ENCODE data around the gene C1QB. TPM values are rescaled to one million over a fixed set of nuclear protein-coding genes. Genes with fewer than 3 reads are reported as not detected.

Gene C1QB
- total RNA-seq, 1 donor from 2014 or later, result 96.2 TPM

- DNase-seq, result no peak
- no peaks in the 10 kb centered on the region for H3K36me3 ChIP-seq
- peaks cover 100% of the 10 kb centered on the region for H3K27me3 ChIP-seq (ENCODE audit: low read depth)
- H3K4me3 ChIP-seq, result no peak overlapping the region
- no peaks in the 10 kb centered on the region for H3K4me1 ChIP-seq
- no peak overlapping the region for H3K27ac ChIP-seq (replicated peaks)
- intact Hi-C loops (cut with micrococcal nuclease), result no loop called here
- H3K9me3 ChIP-seq (replicated peaks), result no peaks in the 10 kb centered on the region
- no peak for TF ChIP-seq CTCF (IDR thresholded peaks at IDR 0.05; ENCODE audit: borderline replicate concordance)
Measured at GRCh38 chr1:22616571-22616970, 36.5 kb upstream of the C1QB start.

- Histone ChIP-seq H3K27me3 (ENCODE audit: low read depth) (peaks cover 100% of the 10 kb centered on the region), H3K9me3 (replicated peaks) (no peaks in the 10 kb centered on the region), H3K4me3 (no peak overlapping the region), H3K36me3 (no peaks in the 10 kb centered on the region), H3K27ac (replicated peaks) (no peak overlapping the region), H3K4me1 (no peaks in the 10 kb centered on the region)
- TF ChIP-seq CTCF (IDR thresholded peaks at IDR 0.05; ENCODE audit: borderline replicate concordance), result no peak
- intact Hi-C loops (cut with micrococcal nuclease), result no loop called here
- no peak for DNase-seq
Measured at GRCh38 chr1:22618056-22618455, 35.0 kb upstream of the C1QB start.

- TF ChIP-seq CTCF (IDR thresholded peaks at IDR 0.05; ENCODE audit: borderline replicate concordance), result no peak
- Histone ChIP-seq H3K36me3 (no peaks in the 10 kb centered on the region), H3K4me1 (no peaks in the 10 kb centered on the region), H3K9me3 (replicated peaks) (no peaks in the 10 kb centered on the region), H3K27me3 (ENCODE audit: low read depth) (peaks cover 99% of the 10 kb centered on the region), H3K4me3 (no peak overlapping the region), H3K27ac (replicated peaks) (no peak overlapping the region)
- no peak for DNase-seq
- intact Hi-C loops (cut with micrococcal nuclease), result no loop called here
Measured at GRCh38 chr1:22619252-22619651, 33.8 kb upstream of the C1QB start.

- Histone ChIP-seq H3K27me3 (ENCODE audit: low read depth) (peaks cover 99% of the 10 kb centered on the region), H3K4me3 (no peak overlapping the region), H3K36me3 (no peaks in the 10 kb centered on the region), H3K4me1 (no peaks in the 10 kb centered on the region), H3K27ac (replicated peaks) (no peak overlapping the region), H3K9me3 (replicated peaks) (no peaks in the 10 kb centered on the region)
- no peak for DNase-seq
- no peak for TF ChIP-seq CTCF (IDR thresholded peaks at IDR 0.05; ENCODE audit: borderline replicate concordance)
- intact Hi-C loops (cut with micrococcal nuclease), result no loop called here
Measured at GRCh38 chr1:22619798-22620197, 33.2 kb upstream of the C1QB start.

- intact Hi-C loops (cut with micrococcal nuclease), result no loop called here
- TF ChIP-seq CTCF (IDR thresholded peaks at IDR 0.05; ENCODE audit: borderline replicate concordance), result no peak
- peaks cover 99% of the 10 kb centered on the region for H3K27me3 ChIP-seq (ENCODE audit: low read depth)
- H3K9me3 ChIP-seq (replicated peaks), result no peaks in the 10 kb centered on the region
- H3K36me3 ChIP-seq, result no peaks in the 10 kb centered on the region
- no peak for DNase-seq
- no peak overlapping the region for H3K27ac ChIP-seq (replicated peaks)
- no peak overlapping the region for H3K4me3 ChIP-seq
- no peaks in the 10 kb centered on the region for H3K4me1 ChIP-seq
Measured at GRCh38 chr1:22621761-22622160, 31.3 kb upstream of the C1QB start.
